Activated naive CD4-positive, alpha-beta T cell (primary cell): Measurements from ENCODE around the gene PLEKHN1.
"Not testable (repeated sequence)": the region's sequence is repeated elsewhere in the genome, so short reads cannot be mapped to it uniquely, and the experiment has no call there.

Experiments
- DNase-seq, 4 experiments: peaks; one replicate each; lab custom pipeline; 2025; lab: John Stamatoyannopoulos, UW

PLEKHN1 gene

DNA sequence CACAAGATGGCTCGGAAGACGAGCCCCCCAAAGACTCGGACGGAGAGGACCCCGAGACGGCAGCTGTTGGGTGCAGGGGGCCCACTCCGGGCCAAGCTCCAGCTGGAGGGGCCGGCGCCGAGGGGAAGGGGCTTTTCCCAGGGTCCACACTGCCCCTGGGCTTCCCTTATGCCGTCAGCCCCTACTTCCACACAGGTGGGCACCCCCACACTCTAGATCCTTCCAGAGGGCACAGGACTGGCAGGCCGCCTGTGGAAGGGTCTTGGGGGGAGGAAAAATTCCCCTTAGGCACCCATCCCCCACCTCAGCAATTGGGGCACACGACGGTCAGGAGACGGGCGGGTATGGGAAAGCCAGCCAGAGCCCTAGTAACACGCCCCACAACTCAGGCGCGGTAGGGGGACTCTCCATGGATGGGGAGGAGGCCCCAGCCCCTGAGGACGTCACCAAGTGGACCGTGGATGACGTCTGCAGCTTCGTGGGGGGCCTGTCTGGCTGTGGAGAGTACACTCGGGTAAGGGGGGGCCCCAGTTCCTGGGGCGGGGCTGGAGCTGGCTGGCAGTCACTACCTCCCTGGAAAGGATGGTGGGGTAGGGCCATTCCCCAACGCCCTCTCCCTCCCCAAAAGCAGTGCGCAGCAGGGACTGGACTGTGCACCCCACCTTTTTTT, 23.3 kb upstream of the PLEKHN1 start:
- no peak for DNase-seq

GRCh38 chr1:943545-944340, 22.5 kb upstream of the PLEKHN1 start:
- DNase-seq = no peak

GRCh38 chr1:944341-945325, 21.6 kb upstream of the PLEKHN1 start:
- DNase-seq = no peak

GRCh38 chr1:945688-946556, 20.4 kb upstream of the PLEKHN1 start:
- DNase-seq = no peak

DNA sequence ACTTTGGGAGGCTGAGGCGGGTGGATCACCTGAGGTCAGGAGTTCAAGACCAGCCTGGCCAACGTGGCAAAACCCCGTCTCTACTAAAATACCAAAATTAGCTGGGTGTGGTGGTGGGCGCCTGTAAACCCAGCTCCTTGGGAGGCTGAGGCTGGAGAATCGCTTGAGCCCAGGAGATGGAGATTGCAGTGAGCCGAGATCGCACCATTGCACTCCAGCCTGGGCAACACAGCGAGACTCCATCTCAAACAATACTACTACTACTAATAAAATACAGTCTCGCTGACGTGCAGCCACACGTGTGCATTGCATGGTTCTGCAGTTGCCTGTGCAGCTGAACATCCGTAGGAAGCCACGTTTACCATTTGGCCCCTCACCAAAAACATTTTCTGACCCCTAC, 19.5 kb upstream of the PLEKHN1 start:
- DNase-seq = not testable (repeated sequence)

DNA sequence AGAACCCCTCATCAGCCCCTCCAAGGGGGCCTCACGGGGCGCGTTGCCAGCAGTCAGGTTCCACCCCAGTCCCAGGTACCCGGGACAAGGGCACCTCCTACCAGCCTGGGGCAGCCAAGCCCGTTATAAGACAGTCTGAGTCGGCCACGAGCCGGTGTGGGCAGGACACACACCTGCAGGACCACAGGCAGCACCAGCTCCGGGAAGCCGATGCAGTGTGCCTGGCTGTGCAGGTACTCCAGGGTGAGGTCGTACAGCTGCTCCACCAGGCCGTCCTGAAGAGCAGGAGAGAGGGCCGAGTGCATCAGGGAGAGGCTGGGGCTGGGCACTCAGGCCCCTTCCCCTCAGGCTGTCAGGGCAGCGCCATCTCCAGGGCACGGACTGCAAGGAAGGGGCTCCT, 18.3 kb upstream of the PLEKHN1 start:
- no peak for DNase-seq

GRCh38 chr1:950268-950667, 16.0 kb upstream of the PLEKHN1 start:
- DNase-seq = no peak

GRCh38 chr1:950881-951280, 15.4 kb upstream of the PLEKHN1 start:
- no peak for DNase-seq

DNA sequence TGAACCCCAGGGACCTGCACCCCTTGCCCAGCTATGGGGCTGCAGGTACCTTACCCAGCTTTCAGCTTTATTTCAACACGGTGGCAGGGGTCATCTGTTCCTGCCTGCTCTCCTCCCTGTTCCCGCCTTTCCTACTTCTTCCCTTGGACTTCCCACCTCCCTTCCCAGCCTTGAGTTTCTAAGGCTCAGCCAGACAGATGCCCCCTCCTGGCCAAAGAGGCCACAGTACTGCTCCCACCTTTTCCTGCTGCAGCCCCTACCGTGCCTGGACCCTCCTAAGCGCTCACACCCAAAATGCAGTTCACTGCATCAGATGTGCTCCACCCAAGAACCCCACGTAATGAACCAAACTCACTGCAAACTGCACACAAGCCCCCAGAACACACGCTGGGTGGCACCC, 14.9 kb upstream of the PLEKHN1 start:
- DNase-seq = no peak

GRCh38 chr1:952201-952600, 14.1 kb upstream of the PLEKHN1 start:
- DNase-seq = no peak

- no peak for DNase-seq
Observed at GRCh38 chr1:952603-953002, 13.7 kb upstream of the PLEKHN1 start.

DNA sequence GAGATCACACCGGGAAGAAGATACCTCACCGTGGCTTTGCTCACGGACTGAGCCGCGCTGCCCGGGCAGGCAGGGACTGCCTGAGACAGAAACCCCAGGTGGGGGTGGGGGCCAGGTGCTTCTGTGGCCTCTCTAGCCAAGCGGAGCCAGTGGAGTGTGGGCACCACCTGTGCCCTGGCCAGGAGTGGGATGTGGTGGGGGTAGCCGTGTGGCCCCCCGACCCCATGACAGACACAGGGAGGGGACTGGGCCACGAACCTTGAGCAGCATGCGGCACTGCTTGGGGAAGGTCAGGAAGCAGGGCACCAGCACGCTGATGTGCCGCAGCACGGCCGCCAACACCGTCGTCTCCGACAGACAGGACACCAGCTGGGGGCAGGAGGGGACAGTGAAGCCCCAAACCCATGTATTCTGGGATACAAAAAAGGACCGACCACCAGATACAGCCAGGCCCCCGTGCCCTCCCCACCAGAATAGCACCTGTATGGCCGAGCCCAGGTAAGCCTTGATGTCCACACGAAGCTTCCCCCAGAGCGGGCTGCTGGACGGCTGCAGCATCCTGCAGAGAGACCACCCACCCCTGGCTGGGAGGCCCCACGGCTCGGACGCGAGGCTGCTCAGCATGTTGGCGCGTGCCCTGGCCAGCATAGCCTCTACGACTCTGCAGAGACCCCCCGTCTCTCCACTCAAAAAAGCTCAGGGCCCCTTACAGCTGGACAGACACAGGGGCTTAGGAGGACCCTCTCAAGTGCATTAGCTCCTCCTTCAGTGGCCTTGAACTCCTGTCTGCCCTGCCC, 12.6 kb upstream of the PLEKHN1 start:
- no peak for DNase-seq

DNA sequence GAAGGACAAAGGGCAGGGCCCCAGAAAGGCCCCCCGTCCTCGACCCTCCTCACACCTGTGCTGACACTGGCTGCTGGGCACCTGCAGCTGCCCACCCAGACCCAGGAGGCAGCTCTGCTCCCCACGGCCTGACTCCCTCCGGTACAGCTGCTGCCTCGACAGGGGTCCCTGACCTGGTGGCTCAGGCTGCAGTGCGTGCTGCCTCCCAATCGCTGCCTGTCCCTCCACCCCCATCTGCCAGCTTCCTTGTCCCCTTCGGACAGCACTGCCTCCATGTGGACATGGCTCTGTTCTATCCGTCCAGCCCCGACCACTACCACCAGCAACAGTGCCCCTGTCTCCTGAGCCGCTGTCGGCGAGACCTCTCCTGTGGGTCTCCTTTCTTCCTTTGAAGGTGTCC, 11.4 kb upstream of the PLEKHN1 start:
- no peak for DNase-seq

GRCh38 chr1:955474-955873, 10.8 kb upstream of the PLEKHN1 start:
- no peak for DNase-seq

- no peak for DNase-seq
Observed at GRCh38 chr1:956636-957035, 9.6 kb upstream of the PLEKHN1 start.

DNA sequence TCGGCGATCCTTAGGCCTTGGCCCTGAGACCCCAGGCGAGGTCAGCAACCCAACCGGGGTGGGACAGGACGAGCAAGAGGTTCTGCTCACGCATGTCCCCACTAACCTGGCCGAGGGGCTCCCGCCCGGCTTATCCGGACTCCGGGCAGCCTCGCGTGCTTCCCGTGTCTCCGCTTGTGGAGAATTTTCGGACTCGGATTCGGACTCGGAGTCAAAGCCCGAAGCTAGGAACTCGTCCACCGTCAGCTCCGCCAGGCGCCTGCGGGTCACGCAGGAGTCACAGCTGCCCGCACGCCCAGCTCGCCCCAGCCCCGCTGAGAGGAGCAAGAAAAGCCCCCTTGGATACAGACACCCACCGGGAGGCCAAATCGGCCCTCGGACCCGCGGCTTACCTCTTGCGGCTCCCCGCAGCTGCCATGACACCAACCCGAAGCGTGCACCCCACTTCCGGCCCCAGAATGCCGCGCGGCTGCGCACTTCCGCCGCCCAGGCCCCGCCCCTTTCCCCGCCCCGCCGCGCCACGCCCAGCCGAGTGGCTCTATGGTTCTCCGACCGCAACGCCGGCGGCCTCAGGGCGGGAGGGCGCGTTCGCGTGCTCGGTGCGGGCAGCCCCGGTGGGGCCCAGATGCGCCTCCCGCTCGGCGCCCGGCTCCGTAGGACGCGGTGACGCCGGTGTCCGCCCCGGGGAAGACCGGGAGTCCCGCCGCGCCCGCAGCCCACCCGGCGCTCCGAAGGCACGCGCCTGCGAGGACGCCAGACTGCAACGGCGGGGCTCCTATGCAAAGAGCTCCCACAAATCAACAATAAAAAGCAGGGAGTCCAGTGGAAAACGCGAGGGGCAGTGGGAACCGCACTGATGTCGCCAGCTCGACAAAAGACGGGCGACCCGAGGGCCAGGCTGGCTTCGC, 7.2 kb upstream of the PLEKHN1 start, which contains the start of gene NOC2L:
Gene NOC2L (minus strand): TSS at position 434 of the 908 bp plus-strand sequence. CDS start 16 bp downstream, at position 418.
- DNase-seq = peak; percentile 96 to 97 (median 96)

DNA sequence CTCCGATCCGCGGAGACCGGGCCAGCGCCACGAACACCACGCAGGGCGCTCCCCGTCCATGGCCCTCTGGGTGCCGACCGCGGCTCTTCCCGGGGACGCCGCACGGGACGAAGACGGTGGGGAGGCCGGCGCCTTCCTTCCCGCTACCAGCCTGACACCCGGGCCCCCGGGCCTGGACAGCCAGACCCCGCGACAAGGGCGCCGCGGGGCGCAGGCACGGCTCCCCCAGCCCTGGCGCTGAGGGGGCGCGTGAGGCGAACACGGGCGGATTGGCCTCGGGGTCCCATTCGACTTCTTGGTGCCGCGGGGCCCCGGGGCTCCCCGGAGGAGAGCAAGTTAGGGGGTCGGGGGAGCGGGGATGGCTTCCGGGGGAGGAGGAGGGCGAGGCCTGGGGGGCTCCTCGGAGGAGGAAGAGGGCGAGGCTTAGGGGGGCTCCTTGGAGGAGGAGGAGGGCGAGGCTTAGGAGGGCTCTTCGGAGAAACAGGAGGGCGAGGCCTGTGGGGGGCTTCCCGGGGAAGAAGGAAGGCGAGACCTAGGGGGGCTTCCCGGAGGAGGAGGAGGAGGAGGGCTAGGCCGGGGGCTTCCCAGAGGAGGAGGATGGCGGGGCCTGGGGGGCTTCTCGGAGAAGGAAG, 6.4 kb upstream of the PLEKHN1 start:
- DNase-seq = no peak

GRCh38 chr1:960363-961131, 5.7 kb upstream of the PLEKHN1 start, which contains the start of gene KLHL17:
Gene KLHL17 (plus strand): TSS chr1:960584. CDS start chr1:960694, 110 bp downstream.
- peak; percentile 52 to 77 (median 62) for DNase-seq
